Ecto neural progenitor cell (in vitro differentiated cells): ENCODE results near the gene ADGRB3.
"Not testable (repeated sequence)": the region's sequence is repeated elsewhere in the genome, so short reads cannot be mapped to it uniquely, and the experiment has no call there.

ENCODE experiments used
- DNase-seq: peaks from one replicate; pipeline ENCODE4 v3.0.0-alpha.2; 2018; ENCODE audit warnings: low spot score

ADGRB3 gene

GRCh38 chr6:69349771-69350170 is 714.7 kb downstream of the ADGRB3 start:
- no peak for DNase-seq

GRCh38 chr6:69362209-69362608 is 727.1 kb downstream of the ADGRB3 start:
- DNase-seq = no peak

DNA sequence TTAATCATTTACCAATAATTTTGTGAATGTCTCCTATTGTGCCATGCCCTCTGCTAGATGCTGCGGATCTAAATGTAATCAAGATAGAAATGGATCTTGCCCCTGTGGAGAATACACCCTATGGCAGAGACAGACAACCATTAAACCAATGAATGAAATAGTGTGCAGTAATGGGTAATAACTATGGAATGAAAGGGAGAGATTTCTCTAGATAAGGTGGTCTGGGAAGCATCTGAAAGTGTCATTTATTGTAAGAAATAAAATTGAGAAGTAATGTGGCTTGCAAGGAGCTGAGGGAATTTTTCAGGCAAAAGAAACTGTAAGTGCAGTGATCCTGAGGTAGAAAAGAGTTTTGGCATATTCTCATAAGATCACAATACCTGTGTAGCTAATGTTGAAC is 731.7 kb downstream of the ADGRB3 start:
- DNase-seq = no peak

- DNase-seq = no peak
Measured at GRCh38 chr6:69368613-69369012, 733.5 kb downstream of the ADGRB3 start.

DNA sequence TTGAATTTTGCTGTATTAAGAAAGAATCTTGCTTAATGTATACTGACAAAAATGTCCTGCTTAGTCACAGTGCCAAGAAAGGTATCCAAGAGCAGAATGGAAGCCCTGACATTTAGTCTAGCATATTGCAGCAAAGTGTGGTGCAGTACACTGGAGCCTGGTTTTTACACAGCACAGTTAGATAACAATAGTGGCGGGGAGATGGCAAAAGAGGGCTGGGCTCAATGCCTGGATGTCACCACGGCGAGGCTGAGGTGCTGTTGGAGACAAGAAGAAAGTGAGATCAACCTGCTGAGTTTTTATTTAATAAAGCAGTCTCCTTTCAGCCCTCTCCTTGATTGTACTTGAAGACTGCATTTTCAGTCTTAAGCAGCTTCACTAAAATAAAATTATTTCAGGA is 735.7 kb downstream of the ADGRB3 start:
- DNase-seq = no peak

- DNase-seq = no peak
Measured at GRCh38 chr6:69378326-69378725, 743.2 kb downstream of the ADGRB3 start.

DNA sequence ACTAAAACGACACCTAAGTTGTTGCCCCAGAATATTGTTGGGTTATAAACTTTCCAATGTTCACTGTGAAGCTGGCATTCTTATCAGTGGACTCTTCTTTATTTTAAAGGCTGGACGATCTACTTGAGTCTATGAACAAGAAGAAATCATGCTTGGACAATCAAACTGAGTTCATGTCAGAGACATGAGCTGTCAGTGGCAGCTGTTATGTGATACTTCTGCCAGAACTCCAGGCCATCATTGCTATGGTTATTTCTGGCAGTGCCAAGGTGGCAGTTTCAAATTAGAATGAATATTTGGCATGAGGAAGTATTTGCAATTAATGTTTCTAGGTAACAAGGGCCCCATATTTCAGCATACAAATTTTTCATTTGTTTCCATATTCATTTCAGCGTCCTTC is 744.4 kb downstream of the ADGRB3 start:
- no peak for DNase-seq

DNA sequence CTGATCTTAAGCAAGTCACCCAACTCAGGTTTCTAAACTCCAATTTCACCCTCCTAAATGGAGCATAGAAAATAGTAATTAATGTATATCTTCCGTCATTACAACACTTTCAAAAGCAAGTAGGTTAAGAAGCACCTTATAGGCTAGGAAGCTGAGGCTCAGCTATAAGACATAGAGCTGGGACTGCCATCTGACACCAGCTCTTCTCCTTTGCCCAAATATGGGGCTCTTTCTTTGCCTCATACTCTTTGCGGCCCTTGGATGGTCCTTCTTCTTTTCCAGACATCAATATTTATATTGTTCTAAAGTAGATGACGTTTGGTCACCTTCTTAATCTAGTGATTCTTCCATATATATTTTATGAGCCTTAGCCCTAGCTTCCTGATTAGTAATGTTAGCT is 748.5 kb downstream of the ADGRB3 start:
- no peak for DNase-seq

DNA sequence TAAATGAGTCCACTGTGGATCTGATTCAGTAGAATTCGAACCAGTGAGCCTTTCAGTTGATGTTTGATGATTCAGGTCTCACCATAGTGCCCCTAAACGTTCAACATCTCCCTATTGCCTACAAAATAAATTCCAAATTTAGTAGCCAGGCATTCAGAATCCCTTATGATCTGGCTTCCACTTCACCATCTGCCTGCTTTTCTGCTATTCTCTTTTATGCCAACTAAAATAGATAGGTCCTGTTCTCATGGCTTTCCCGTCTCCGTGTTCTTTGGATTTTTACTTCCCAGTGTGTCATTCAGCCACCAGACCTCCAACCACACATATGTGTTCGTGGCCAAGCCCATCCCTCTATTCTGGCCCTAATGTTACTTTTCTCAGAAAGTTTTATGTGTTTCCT is 751.3 kb downstream of the ADGRB3 start:
- DNase-seq = no peak

DNA sequence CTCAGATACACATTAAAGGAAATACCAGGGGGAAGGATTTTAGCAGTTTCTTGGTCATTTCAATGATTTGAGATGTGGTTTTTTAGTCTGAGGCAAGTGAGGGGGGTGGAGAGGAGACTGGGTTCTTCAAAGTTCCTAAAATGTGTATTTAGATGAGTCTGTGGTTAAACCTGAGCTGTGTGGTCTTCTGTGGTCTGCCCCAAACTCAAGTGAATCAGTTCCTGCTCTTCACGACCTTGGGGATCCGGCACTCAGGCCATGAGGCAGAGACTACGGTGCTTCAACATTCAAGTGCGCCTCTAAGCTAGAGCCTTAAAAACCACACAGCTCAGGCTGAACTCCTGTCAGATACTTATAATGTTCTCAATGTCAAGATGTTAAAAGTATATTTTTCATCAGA is 755.0 kb downstream of the ADGRB3 start:
- DNase-seq = no peak

DNA sequence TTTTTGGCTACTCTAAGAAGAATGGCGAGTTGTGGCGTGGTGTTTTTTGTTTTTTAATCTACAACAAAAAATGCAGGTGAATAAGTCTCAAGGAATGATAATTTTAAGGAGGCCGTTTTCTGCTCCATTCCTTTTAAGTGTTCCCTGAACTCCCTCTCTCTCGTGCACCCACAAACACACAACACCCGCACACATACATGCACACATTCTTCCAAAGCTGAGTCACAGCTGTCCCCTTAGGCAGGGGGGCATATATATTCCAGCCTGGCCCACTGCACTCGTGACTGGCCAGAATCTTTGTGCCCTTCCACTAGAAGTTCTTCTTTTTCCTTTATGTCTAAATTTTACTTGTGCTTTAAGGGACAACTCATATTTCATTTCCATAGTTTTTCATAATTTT is 756.0 kb downstream of the ADGRB3 start:
- DNase-seq = no peak

DNA sequence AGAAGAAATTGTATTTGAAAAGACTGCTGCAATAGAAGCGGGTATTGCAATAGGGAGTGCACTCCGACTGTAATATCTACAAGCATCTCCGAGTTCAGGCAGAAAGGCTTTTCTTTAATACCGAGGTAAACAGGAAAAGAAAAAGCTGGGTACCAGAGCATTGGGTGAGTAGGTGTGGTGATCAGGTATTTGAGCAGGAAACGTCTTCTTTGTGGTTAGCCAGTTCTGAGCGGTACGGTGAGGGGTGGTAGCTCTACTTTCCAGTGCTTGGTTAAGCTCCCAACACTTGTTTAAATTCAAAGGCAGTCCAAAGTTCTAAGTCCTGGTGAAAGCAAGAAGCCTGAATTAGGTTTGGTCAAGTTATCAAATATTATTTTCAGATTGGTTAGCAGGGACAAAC is 757.7 kb downstream of the ADGRB3 start:
- DNase-seq = no peak

GRCh38 chr6:69398311-69398710 is 763.2 kb downstream of the ADGRB3 start:
- no peak for DNase-seq

- no peak for DNase-seq
Measured at GRCh38 chr6:69398729-69399128, 763.6 kb downstream of the ADGRB3 start.

DNA sequence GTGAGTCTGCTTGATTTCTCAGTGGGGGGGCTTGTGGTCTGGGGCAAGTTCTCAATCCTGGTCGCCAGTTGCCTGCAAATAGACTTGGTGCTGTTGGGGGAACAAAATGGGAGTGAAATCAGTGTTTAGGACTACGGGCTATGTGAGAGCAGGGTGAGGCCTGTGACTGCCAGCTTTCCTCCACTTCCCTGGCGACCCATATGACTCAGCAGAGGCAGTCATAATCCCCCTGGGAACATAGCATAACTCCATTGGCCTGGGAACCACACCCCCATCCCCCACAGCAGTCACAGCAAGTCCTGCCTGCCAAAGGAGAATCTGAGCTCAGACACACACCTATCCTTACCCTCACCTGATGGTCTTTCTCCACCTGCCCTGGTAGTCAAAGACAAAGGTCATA is 773.8 kb downstream of the ADGRB3 start:
- DNase-seq = no peak

GRCh38 chr6:69416776-69417175 is 781.7 kb downstream of the ADGRB3 start:
- DNase-seq = no peak

- no peak for DNase-seq
Measured at GRCh38 chr6:69421269-69421668, 786.2 kb downstream of the ADGRB3 start.

DNA sequence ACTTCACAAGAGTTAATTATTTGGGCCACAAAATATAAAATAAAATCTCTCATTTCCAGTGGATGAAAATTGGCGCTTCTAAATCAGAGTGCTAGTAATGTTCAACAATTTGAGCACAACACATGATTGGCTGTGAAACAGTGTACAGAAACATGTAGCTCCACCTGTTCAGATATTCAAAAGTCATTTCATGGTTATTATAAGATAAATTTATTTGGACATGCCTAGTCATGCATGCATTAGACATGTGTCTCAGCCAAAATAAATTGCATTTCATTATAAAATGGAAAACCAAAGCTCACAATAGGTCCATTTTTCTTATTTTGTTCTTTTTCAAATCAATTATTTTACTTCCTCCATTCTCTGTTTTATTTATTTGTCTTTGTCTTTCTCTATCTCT is 786.9 kb downstream of the ADGRB3 start:
- no peak for DNase-seq

DNA sequence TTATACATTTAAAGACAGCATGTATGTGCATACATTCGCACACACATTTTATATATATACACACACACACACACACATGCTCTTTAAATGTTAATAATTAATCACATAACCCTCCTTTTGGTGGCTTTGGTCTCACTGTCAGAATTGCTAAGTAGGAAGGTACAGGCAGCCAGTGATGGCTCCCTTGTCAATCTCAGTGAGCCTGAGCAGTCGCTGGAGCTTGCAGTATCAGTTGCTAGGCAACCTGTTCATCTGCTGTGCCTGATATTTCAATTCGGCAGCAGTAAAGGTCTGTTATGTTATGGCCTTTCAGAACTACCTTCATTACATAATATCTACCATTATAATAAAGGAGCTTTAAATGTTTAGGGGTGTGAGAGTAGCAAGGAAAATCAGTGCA is 787.4 kb downstream of the ADGRB3 start:
- no peak for DNase-seq

- no peak for DNase-seq
Measured at GRCh38 chr6:69423785-69424184, 788.7 kb downstream of the ADGRB3 start.

DNA sequence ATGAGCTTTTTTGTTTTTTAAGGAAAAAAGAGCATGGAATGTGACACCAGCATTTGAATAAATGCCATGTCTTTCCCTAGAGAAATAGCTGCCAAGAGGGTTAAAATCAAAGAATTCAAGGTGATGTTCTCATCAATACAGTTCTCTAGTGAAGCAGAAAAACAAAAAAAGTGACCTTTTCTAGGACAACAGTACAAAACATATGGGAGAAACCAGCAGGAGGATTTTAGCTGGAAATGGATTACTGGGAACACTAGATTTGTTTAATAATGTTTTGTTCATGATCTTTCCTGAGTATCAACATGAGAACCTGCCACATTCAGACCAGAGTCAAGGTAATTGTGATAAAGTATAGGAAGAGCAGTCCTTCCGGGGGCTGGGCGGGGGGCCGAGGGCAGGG is 789.5 kb downstream of the ADGRB3 start:
- DNase-seq = no peak

DNA sequence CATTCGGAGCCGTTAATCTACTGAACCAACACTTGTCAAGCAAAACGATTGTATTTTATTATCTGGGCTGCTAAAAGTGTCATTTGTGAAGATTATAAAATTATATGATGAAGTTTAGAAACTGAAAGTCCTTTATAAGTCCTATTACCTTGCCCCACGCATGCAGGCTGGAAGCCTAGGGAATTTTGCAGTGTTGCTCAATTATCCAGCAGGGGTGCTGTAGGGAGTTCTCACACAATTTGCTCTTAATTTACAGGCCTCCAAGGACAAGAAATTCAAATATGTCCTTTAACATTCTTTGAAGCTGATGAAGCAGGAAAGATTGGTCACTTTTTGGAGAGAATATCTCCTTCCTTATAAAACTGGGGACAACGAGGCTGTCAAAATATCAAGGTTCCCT is 792.8 kb downstream of the ADGRB3 start:
- no peak for DNase-seq

- not testable (repeated sequence) for DNase-seq
Measured at GRCh38 chr6:69432168-69432567, 797.1 kb downstream of the ADGRB3 start.

- not testable (repeated sequence) for DNase-seq
Measured at GRCh38 chr6:69433116-69433515, 798.0 kb downstream of the ADGRB3 start.

GRCh38 chr6:69438113-69438512 is 803.0 kb downstream of the ADGRB3 start:
- DNase-seq = no peak
